ENCODE data around the gene ZNF625.

- TF ChIP-seq FOXA2 (IDR thresholded peaks at IDR 0.05) = no peak
- TF ChIP-seq, protein P1, sequence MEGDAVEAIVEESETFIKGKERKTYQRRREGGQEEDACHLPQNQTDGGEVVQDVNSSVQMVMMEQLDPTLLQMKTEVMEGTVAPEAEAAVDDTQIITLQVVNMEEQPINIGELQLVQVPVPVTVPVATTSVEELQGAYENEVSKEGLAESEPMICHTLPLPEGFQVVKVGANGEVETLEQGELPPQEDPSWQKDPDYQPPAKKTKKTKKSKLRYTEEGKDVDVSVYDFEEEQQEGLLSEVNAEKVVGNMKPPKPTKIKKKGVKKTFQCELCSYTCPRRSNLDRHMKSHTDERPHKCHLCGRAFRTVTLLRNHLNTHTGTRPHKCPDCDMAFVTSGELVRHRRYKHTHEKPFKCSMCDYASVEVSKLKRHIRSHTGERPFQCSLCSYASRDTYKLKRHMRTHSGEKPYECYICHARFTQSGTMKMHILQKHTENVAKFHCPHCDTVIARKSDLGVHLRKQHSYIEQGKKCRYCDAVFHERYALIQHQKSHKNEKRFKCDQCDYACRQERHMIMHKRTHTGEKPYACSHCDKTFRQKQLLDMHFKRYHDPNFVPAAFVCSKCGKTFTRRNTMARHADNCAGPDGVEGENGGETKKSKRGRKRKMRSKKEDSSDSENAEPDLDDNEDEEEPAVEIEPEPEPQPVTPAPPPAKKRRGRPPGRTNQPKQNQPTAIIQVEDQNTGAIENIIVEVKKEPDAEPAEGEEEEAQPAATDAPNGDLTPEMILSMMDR (IDR thresholded peaks at IDR 0.05; ENCODE audit: low read depth, low read length, missing input control) = no peak
- no peak for TF ChIP-seq ZBTB33 (IDR thresholded peaks at IDR 0.05)
- TF ChIP-seq EGR1 (IDR thresholded peaks at IDR 0.05; ENCODE audit: low read depth in 2 of 2) = no peak
- TF ChIP-seq SP1 (IDR thresholded peaks at IDR 0.05) = no peak
- no peak for TF ChIP-seq RAD21 (IDR thresholded peaks at IDR 0.05)
- TF ChIP-seq GABPA (IDR thresholded peaks at IDR 0.05 in 1 of 2, conservative IDR thresholded peaks at IDR 0.05 in 1 of 2) = no peak
- TF ChIP-seq MAX (IDR thresholded peaks at IDR 0.05) = no peak
- no peak for TF ChIP-seq YY1 (IDR thresholded peaks at IDR 0.05)
- TF ChIP-seq TAF1 (conservative IDR thresholded peaks at IDR 0.05) = no peak
- no peak for TF ChIP-seq HNF4G (IDR thresholded peaks at IDR 0.05)
- TF ChIP-seq, protein P2, sequence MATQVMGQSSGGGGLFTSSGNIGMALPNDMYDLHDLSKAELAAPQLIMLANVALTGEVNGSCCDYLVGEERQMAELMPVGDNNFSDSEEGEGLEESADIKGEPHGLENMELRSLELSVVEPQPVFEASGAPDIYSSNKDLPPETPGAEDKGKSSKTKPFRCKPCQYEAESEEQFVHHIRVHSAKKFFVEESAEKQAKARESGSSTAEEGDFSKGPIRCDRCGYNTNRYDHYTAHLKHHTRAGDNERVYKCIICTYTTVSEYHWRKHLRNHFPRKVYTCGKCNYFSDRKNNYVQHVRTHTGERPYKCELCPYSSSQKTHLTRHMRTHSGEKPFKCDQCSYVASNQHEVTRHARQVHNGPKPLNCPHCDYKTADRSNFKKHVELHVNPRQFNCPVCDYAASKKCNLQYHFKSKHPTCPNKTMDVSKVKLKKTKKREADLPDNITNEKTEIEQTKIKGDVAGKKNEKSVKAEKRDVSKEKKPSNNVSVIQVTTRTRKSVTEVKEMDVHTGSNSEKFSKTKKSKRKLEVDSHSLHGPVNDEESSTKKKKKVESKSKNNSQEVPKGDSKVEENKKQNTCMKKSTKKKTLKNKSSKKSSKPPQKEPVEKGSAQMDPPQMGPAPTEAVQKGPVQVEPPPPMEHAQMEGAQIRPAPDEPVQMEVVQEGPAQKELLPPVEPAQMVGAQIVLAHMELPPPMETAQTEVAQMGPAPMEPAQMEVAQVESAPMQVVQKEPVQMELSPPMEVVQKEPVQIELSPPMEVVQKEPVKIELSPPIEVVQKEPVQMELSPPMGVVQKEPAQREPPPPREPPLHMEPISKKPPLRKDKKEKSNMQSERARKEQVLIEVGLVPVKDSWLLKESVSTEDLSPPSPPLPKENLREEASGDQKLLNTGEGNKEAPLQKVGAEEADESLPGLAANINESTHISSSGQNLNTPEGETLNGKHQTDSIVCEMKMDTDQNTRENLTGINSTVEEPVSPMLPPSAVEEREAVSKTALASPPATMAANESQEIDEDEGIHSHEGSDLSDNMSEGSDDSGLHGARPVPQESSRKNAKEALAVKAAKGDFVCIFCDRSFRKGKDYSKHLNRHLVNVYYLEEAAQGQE (IDR thresholded peaks at IDR 0.05) = no peak
These were observed 17.3 kb downstream of the ZNF625 start for GRCh38 chr19:12139269-12139668.
